Stimulated activated CD8-positive, alpha-beta memory T cell treated with anti-CD3 and anti-CD28 coated beads, Interleukin-12 subunit alpha, Interleukin-12 subunit beta, amount 100 ng/mL, for 24 hours (primary cell): ENCODE measurements around the gene MIPEP.

ENCODE experiments used
- DNase-seq: peaks from one replicate; pipeline ENCODE4 v3.0.0-alpha.2; 2020; ENCODE audit errors: extremely low read depth

MIPEP gene

GRCh38 chr13:23683084-23683483 is 206.1 kb downstream of the MIPEP start:
- DNase-seq = no peak

- no peak for DNase-seq
Measured at GRCh38 chr13:23680845-23681669, 208.1 kb downstream of the MIPEP start.
